ENCODE results near the gene CNKSR3. TPM values are rescaled to one million over a fixed set of nuclear protein-coding genes. Genes with fewer than 3 reads are reported as not detected.
A peak's percentile ranks its signal among the peaks of the same experiment; 100 is the strongest.

Gene CNKSR3
- total RNA-seq, 4 donors from 2014 or later, result 8.8 to 12.4 (median 11.2) TPM

DNA sequence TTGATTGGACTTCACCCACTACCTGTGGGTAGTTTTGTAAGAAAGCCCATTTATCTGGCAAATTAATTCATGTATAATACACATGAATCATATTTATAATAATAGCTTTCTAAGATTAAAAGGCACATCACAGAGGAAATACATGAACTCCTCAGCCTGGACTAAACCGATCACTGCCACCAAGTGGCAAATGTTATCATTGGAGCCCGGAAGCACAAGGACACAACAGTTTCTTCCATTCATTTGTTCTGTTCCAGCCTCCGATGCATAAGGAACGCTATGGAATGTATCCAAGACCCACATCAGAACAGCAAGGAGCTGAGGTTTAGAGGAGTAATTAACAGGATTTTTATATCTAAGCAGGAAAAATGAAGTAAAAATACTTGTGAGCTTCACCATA lies 139.9 kb downstream of the CNKSR3 start:
- no peak overlapping the region for H3K27ac ChIP-seq
- WGBS, result 12% methylated on average over 4 of the region's 4 CpGs
- H3K9me3 ChIP-seq, result no peaks in the 10 kb centered on the region
- peaks cover 5% of the 10 kb centered on the region for H3K4me1 ChIP-seq
- no peak for DNase-seq (ENCODE audit: low spot score in 2 of 2)
- H3K4me3 ChIP-seq, result no peak overlapping the region
- TF ChIP-seq, protein P1, sequence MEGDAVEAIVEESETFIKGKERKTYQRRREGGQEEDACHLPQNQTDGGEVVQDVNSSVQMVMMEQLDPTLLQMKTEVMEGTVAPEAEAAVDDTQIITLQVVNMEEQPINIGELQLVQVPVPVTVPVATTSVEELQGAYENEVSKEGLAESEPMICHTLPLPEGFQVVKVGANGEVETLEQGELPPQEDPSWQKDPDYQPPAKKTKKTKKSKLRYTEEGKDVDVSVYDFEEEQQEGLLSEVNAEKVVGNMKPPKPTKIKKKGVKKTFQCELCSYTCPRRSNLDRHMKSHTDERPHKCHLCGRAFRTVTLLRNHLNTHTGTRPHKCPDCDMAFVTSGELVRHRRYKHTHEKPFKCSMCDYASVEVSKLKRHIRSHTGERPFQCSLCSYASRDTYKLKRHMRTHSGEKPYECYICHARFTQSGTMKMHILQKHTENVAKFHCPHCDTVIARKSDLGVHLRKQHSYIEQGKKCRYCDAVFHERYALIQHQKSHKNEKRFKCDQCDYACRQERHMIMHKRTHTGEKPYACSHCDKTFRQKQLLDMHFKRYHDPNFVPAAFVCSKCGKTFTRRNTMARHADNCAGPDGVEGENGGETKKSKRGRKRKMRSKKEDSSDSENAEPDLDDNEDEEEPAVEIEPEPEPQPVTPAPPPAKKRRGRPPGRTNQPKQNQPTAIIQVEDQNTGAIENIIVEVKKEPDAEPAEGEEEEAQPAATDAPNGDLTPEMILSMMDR (IDR thresholded peaks at IDR 0.05), result peak in 1 of 2 donors; percentile 24
- TF ChIP-seq EP300 (IDR thresholded peaks at IDR 0.05), result no peak
- no peaks in the 10 kb centered on the region for H3K36me3 ChIP-seq
- no peaks in the 10 kb centered on the region for H3K27me3 ChIP-seq

DNA sequence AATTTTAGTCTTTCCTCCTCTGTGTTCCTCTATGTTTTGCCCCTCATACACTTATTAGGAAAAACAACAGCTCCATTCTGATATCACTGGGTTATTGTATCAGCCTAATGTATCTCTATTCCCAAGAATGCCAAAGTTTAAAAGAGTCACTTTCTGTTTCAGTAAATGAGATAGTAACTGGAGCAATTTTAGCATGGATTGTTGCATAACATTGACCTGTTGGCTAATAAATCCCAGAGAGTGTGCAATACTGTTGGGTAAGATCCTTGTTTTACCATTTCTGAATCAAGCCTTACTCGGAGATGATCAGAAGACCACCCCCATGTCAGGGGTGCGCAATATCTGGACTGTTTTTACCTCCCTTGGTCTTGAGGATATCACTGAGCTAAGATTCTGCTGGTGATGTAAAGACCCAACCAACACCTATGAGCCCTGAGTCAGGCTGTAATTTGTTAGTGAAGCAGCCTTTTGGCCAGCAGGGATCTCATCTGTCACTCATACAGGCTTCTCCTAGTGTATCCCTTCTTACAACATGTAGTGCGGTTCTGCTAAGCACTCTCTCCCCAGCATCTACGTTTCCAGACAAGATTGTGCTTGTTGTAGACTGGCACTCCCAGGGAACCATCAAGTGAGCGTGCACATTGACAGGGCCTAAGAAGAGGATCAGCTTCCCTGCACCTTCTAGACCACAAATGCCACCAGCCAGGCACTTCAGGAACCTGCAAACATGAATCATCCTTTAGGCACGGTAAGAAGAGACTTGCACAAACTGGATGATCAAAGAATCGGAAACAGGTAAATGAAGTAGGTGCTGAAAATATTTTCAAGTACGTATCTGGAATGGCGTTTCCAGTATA lies 142.4 kb downstream of the CNKSR3 start:
- Histone ChIP-seq H3K9me3 (no peaks in the 10 kb centered on the region), H3K4me3 (no peak overlapping the region), H3K27me3 (no peaks in the 10 kb centered on the region), H3K27ac (no peak overlapping the region), H3K36me3 (no peaks in the 10 kb centered on the region), H3K4me1 (peaks cover 5% of the 10 kb centered on the region)
- DNase-seq (ENCODE audit: low spot score in 2 of 2), result no peak
- WGBS, result 73% methylated on average over 9 of the region's 9 CpGs
- TF ChIP-seq POLR2AphosphoS5 (IDR thresholded peaks at IDR 0.05), result no peak
- no peak for TF ChIP-seq POLR2A (IDR thresholded peaks at IDR 0.05)

DNA sequence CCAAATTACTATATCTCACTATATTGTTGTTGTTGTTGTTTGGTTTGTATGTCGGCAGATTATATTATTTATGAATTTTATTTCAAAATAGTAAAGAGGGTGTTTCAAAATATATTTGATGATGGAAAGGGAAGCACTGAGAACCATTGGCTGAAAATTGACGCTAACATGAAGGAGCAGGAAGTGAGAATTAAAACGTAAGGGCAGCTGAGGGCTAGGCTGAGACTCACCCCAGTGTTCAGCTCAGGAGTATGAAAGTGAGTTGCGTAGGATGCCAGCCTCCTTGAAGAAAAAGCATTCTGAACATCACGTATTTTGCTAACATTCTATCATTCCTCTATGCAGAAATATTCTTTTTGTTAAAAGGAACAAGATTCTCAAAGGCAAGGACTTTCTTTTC lies 143.1 kb downstream of the CNKSR3 start:
- H3K4me1 ChIP-seq, result peaks cover 5% of the 10 kb centered on the region
- no peak overlapping the region for H3K4me3 ChIP-seq
- TF ChIP-seq POLR2A (IDR thresholded peaks at IDR 0.05) (no peak), EP300 (IDR thresholded peaks at IDR 0.05) (no peak), POLR2AphosphoS5 (IDR thresholded peaks at IDR 0.05) (no peak)
- TF ChIP-seq, protein P1 (IDR thresholded peaks at IDR 0.05), result no peak
- H3K36me3 ChIP-seq, result no peaks in the 10 kb centered on the region
- 83% methylated on average over 5 of the region's 5 CpGs for WGBS
- no peaks in the 10 kb centered on the region for H3K27me3 ChIP-seq
- H3K9me3 ChIP-seq, result no peaks in the 10 kb centered on the region
- no peak overlapping the region for H3K27ac ChIP-seq
- no peak for DNase-seq (ENCODE audit: low spot score in 2 of 2)

DNA sequence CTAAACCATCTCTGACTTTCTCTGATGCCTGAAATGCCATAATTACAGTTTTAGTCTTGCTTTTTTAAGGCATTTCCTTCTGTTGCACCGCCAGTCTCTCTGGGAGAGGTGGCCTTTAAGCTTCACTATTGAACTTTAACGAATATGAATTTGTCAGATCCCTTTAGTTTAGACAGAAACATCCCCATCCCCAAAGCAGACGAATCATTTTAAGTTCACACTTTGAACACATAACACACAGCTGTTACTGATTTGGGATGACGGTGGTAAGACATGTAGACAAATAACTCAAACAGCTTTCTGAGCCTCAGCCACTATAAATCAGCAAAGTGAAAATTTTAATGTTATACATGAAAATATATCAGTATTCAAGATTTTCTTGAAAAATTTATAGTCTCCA lies 146.7 kb downstream of the CNKSR3 start:
- TF ChIP-seq POLR2A (IDR thresholded peaks at IDR 0.05) (no peak), EP300 (IDR thresholded peaks at IDR 0.05) (no peak), POLR2AphosphoS5 (IDR thresholded peaks at IDR 0.05) (no peak)
- TF ChIP-seq, protein P1 (IDR thresholded peaks at IDR 0.05), result no peak
- H3K36me3 ChIP-seq, result no peaks in the 10 kb centered on the region
- H3K27ac ChIP-seq, result no peak overlapping the region
- no peak for DNase-seq (ENCODE audit: low spot score in 2 of 2)
- H3K4me1 ChIP-seq, result peaks cover 5% of the 10 kb centered on the region
- WGBS, result 49% methylated on average over 4 of the region's 4 CpGs
- H3K27me3 ChIP-seq, result no peaks in the 10 kb centered on the region
- H3K9me3 ChIP-seq, result no peaks in the 10 kb centered on the region
- no peak overlapping the region for H3K4me3 ChIP-seq

DNA sequence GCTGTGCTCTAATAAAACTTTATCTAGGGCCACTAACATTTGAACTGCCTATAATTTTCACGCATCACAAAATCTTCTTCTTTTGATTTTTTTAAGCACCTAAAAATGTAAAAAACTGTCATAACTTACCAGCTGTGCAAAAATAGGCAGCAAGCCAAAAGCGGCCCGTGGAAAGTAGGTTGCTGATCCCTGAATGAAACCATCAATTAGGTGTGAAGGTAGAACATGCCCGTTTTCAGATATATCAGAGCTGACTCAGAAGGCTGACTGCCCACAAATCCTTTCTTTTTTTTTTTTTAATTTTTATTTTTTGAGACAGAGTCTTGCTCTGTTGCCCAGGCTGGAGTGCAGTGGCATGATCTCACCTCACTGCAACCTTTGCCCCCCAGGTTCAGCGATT lies 149.0 kb downstream of the CNKSR3 start:
- Histone ChIP-seq H3K36me3 (no peaks in the 10 kb centered on the region), H3K27me3 (no peaks in the 10 kb centered on the region), H3K27ac (no peak overlapping the region), H3K4me3 (no peak overlapping the region), H3K4me1 (no peaks in the 10 kb centered on the region), H3K9me3 (no peaks in the 10 kb centered on the region)
- no peak for DNase-seq (ENCODE audit: low spot score in 2 of 2)
- TF ChIP-seq POLR2AphosphoS5 (IDR thresholded peaks at IDR 0.05) (no peak), EP300 (IDR thresholded peaks at IDR 0.05) (no peak), POLR2A (IDR thresholded peaks at IDR 0.05) (no peak)
- TF ChIP-seq, protein P1 (IDR thresholded peaks at IDR 0.05), result no peak
- WGBS, result 83% methylated on average over 5 of the region's 5 CpGs

Measured in suprapubic skin (tissue), 4 donors.